Fibroblast of pulmonary artery (primary cell): ENCODE data around the gene FKBP11.

Source experiments
- DNase-seq: peaks from one replicate; pipeline ENCODE4 v3.0.0-alpha.2; 2010; ENCODE audit warnings: low read depth
- H3K4me3 ChIP-seq: replicated peaks from 2 replicates; pipeline ENCODE4 v1.5.1; 2011; ENCODE audit warnings: low read depth, mild to moderate bottlenecking, control low read depth, low read length, moderate library complexity
- TF ChIP-seq, protein P1 (sequence below): IDR thresholded peaks from 2 replicates; pipeline ENCODE4 v1.5.1; 2011; ENCODE audit warnings: mild to moderate bottlenecking, control low read depth, low read length, inconsistent platforms; ENCODE audit errors: missing control alignments

FKBP11 gene

GRCh38 chr12:48954841-48955501 is 29.7 kb upstream of the FKBP11 start:
- TF ChIP-seq, protein P1, sequence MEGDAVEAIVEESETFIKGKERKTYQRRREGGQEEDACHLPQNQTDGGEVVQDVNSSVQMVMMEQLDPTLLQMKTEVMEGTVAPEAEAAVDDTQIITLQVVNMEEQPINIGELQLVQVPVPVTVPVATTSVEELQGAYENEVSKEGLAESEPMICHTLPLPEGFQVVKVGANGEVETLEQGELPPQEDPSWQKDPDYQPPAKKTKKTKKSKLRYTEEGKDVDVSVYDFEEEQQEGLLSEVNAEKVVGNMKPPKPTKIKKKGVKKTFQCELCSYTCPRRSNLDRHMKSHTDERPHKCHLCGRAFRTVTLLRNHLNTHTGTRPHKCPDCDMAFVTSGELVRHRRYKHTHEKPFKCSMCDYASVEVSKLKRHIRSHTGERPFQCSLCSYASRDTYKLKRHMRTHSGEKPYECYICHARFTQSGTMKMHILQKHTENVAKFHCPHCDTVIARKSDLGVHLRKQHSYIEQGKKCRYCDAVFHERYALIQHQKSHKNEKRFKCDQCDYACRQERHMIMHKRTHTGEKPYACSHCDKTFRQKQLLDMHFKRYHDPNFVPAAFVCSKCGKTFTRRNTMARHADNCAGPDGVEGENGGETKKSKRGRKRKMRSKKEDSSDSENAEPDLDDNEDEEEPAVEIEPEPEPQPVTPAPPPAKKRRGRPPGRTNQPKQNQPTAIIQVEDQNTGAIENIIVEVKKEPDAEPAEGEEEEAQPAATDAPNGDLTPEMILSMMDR = no peak
- DNase-seq = no peak
- no peak overlapping the region for H3K4me3 ChIP-seq

- no peak for DNase-seq
- H3K4me3 ChIP-seq = no peak overlapping the region
- TF ChIP-seq, protein P1 = no peak
These were observed 28.8 kb upstream of the FKBP11 start for GRCh38 chr12:48954061-48954460.

GRCh38 chr12:48952691-48953090 is 27.4 kb upstream of the FKBP11 start:
- no peak for DNase-seq
- no peak overlapping the region for H3K4me3 ChIP-seq
- TF ChIP-seq, protein P1 = no peak

- H3K4me3 ChIP-seq = no peak overlapping the region
- DNase-seq = no peak
- TF ChIP-seq, protein P1 = no peak
These were observed 22.4 kb upstream of the FKBP11 start for GRCh38 chr12:48947727-48948126.

DNA sequence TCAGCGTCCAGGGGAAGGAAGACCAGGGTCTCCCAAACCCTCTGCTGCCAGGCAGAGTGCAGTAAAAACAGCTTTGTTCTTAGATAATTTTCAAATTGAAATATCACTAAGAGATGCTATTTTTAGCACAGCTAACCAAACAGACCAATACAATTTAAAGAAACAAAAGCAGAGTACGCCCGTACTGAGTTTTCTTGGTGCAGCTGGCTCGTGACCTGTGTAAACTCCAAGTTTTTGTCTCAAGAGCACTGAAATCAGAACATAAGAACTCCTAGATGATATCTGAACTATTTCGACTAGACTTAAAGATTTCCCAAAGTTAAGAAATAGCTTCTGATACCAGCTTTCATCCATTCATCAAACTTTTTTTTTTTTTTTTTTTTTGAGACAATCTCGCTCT is 21.7 kb upstream of the FKBP11 start:
- no peak for DNase-seq
- TF ChIP-seq, protein P1 = no peak
- no peak overlapping the region for H3K4me3 ChIP-seq

- no peak for DNase-seq
- H3K4me3 ChIP-seq = no peak overlapping the region
- TF ChIP-seq, protein P1 = no peak
These were observed 20.9 kb upstream of the FKBP11 start for GRCh38 chr12:48946205-48946604.

GRCh38 chr12:48943221-48943620 is 17.9 kb upstream of the FKBP11 start:
- TF ChIP-seq, protein P1 = no peak
- no peak overlapping the region for H3K4me3 ChIP-seq
- DNase-seq = no peak
